Measurements from ENCODE around the gene PPP2R2D. TPM values are rescaled to one million over a fixed set of nuclear protein-coding genes. Genes with fewer than 3 reads are reported as not detected.

The PPP2R2D gene
- polyA plus RNA-seq, 1 of the 3 experiments (the other 2 are of a cell fraction) = 25.1 TPM

- no peak overlapping the region for H3K9ac ChIP-seq
- CTCF ChIA-PET = no interaction called here
Measured at GRCh38 chr10:131929122-131929845, 28.5 kb downstream of the PPP2R2D start.

GRCh38 chr10:131930150-131930549 is 29.3 kb downstream of the PPP2R2D start:
- Histone ChIP-seq H3K9me2 (no peaks in the 10 kb centered on the region), H3K79me2 (ENCODE audit: insufficient read depth) (peaks cover 99% of the 10 kb centered on the region), H3K4me3 (ENCODE audit: low read depth in 2 of 2, low read length in 1 of 2) (no peak overlapping the region), H3K4me2 (no peak overlapping the region), H2AFZ (ENCODE audit: low read depth) (no peak overlapping the region), H3F3A (replicated peaks; ENCODE audit: insufficient read depth) (no peaks in the 10 kb centered on the region), H3K36me3 (replicated peaks in 1 of 2; ENCODE audit: control insufficient read depth in 1 of 2, insufficient read depth in 2 of 2, low read length in 1 of 2) (peaks cover 4 to 8% of the 10 kb centered on the region in 2 experiments), H3K9me3 (peaks cover 4% of the 10 kb centered on the region; the same call in 1 of the 2 replicates), H3K4me1 (ENCODE audit: control insufficient read depth in 1 of 2, insufficient read depth in 2 of 2, low read depth in 1 of 2, low read length in 1 of 2) (peaks cover 11 to 32% of the 10 kb centered on the region in 2 experiments; a peak in 2 of 4 replicates), H4K20me1 (ENCODE audit: insufficient read depth) (peaks cover 61% of the 10 kb centered on the region), H3K27me3 (ENCODE audit: insufficient read depth) (no peaks in the 10 kb centered on the region), H3K27ac (ENCODE audit: low read depth in 2 of 2, low read length in 1 of 2) (no peak overlapping the region), H3K9ac (no peak overlapping the region)
- WGBS (ENCODE audit: low lambda C conversion rate) = 94% methylated on average over 4 of the region's 4 CpGs
- ChIA-PET CTCF (no interaction called here), POLR2A (no interaction called here)
- no peak for DNase-seq
- TF ChIP-seq SIN3A (IDR thresholded peaks at IDR 0.05; ENCODE audit: borderline replicate concordance, low read depth, low read length) = no peak
- TF ChIP-seq RAD21 (IDR thresholded peaks at IDR 0.05; ENCODE audit: low read length) = no peak
- no peak for TF ChIP-seq MAX (IDR thresholded peaks at IDR 0.05; ENCODE audit: low read depth)

More at GRCh38 chr10:131929122-131929845, 28.5 kb downstream of the PPP2R2D start:
- Histone ChIP-seq H3K9me3 (peaks cover 8% of the 10 kb centered on the region; the same call in 1 of the 2 replicates), H3F3A (replicated peaks; ENCODE audit: insufficient read depth) (no peaks in the 10 kb centered on the region), H3K4me1 (ENCODE audit: control insufficient read depth in 1 of 2, insufficient read depth in 2 of 2, low read depth in 1 of 2, low read length in 1 of 2) (peaks cover 11 to 32% of the 10 kb centered on the region in 2 experiments; a peak in 2 of 4 replicates), H2AFZ (ENCODE audit: low read depth) (no peak overlapping the region), H4K20me1 (ENCODE audit: insufficient read depth) (peaks cover 61% of the 10 kb centered on the region), H3K27ac (ENCODE audit: low read depth in 2 of 2, low read length in 1 of 2) (no peak overlapping the region), H3K79me2 (ENCODE audit: insufficient read depth) (peaks cover 99% of the 10 kb centered on the region), H3K9me2 (no peaks in the 10 kb centered on the region), H3K4me2 (no peak overlapping the region), H3K36me3 (replicated peaks in 1 of 2; ENCODE audit: control insufficient read depth in 1 of 2, insufficient read depth in 2 of 2, low read length in 1 of 2) (peaks cover under 1 to 11% of the 10 kb centered on the region in 2 experiments), H3K4me3 (ENCODE audit: low read depth in 2 of 2, low read length in 1 of 2) (no peak overlapping the region), H3K27me3 (ENCODE audit: insufficient read depth) (no peaks in the 10 kb centered on the region)
- WGBS (ENCODE audit: low lambda C conversion rate) = 90% methylated on average over 23 of the region's 23 CpGs
- TF ChIP-seq TEAD4 (IDR thresholded peaks at IDR 0.05; ENCODE audit: borderline replicate concordance, insufficient read depth) (no peak), EZH2phosphoT487 (IDR thresholded peaks at IDR 0.05; ENCODE audit: borderline replicate concordance, low read depth) (no peak), JUND (IDR thresholded peaks at IDR 0.05) (no peak), NRF1 (IDR thresholded peaks at IDR 0.05; ENCODE audit: low read depth, low read length) (no peak), PBX3 (IDR thresholded peaks at IDR 0.05) (no peak), MAX (IDR thresholded peaks at IDR 0.05; ENCODE audit: low read depth) (no peak), FOXM1 (IDR thresholded peaks at IDR 0.05; ENCODE audit: low read depth) (no peak), RXRA (IDR thresholded peaks at IDR 0.05; ENCODE audit: borderline replicate concordance, low read depth) (no peak), MXI1 (IDR thresholded peaks at IDR 0.05; ENCODE audit: low read depth, low read length) (no peak), USF1 (IDR thresholded peaks at IDR 0.05; ENCODE audit: borderline replicate concordance, low read depth) (no peak)
- DNase-seq = no peak
- POLR2A ChIA-PET = no interaction called here

All from SK-N-SH (cell line).